ENCODE measurements around the gene SNRPB. TPM values are rescaled to one million over a fixed set of nuclear protein-coding genes. Genes with fewer than 3 reads are reported as not detected.

SNRPB gene
- 144 to 155 TPM (median 146 TPM) in 3 replicates for total RNA-seq

DNA sequence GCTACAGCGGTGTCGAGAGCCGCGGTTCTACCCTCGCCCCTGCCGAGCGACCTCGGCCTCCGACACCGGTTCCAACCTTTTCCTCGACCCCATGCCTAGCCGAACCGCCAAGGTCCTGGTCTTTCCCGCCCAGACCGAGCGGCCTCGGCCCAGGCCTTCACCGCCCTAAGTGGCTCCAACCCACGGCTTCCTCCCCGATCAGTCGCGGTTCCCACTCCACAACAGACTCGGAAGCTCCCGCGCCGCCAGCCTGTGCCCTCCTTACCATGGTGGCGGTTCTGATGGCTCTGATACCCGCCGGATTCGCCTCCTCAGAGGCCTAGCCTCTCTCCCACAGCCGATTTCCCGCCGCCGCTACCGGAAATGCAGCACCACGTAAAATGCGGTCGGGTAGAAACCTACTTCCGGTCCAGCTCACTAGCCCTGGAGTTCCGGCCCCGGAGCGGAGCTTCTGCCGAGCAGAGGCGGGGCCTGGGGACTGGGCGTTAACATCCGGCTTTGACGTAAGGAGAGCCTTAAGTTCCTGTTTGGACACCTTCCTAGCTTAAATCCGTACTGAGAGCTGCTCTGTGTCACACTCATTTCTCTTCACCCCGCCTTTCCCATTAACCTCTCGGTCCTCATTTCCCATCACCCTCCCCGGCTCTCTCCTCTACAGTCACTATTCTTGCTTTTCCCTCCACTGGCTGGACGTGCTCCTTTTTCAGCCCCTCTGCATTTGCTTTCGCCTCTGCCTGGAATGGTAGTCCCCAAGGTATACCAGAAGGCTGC, at the start of gene SNRPB:
Gene SNRPB, minus strand, starts transcription at position 367 of the 771 bp plus-strand sequence. Its CDS starts 99 bp downstream, at position 268.
- TF ChIP-seq CTCF (IDR thresholded peaks at IDR 0.05; ENCODE audit: unreplicated experiment), result no peak
- H3K4me3 Mint-ChIP-seq, result peak within 1 kb of the TSS; percentile 99
- H3K4me1 Mint-ChIP-seq, result peaks cover 29% of the 10 kb centered on the region
- H3K27me3 Mint-ChIP-seq (ENCODE audit: low read depth), result no peaks in the 10 kb centered on the region
- H3K27ac Mint-ChIP-seq, result peak within 1 kb of the TSS; percentile 98
- DNase-seq (ENCODE audit: low spot score in 2 of 2, unreplicated experiment in 2 of 2), result peak; percentile 89 to 94
- H3K36me3 Mint-ChIP-seq, result peaks cover 19% of the 10 kb centered on the region
- peaks cover 12% of the 10 kb centered on the region for H3K9me3 Mint-ChIP-seq

DNA sequence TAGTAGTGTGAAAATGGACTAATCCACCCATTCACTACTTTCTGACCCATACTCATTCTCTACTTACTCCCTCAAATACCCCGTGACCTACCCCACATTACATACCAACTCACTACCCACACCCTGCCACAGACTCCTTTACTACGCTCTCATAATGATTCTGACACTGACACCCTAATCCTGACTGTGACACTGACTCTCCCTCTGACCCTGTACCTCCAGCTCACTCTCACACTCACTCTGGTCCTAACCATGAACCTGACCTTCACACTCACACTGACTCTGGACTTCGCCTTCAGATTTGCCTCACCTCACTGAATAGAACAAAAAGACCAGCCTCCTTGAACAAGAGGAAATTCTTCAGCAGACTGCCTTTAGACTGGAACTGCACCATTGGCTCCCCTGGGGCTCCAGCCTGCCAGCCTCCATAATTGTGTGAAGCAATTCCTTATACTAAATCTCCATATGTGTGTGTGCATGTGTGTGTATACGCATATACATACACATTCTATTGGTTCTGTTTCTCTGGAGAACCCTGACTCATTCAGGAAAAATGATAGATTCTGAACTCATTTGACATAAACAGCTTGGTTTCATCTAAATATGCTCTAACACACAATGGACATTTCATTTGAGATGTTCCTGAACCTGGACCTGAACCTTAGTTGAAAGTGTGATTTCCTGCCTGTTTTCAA, 48.7 kb upstream of the SNRPB start:
- Mint-ChIP-seq H3K4me3 (no peak overlapping the region), H3K36me3 (no peaks in the 10 kb centered on the region), H3K27ac (no peak overlapping the region), H3K9me3 (no peaks in the 10 kb centered on the region), H3K27me3 (ENCODE audit: low read depth) (peaks cover 50% of the 10 kb centered on the region), H3K4me1 (peaks cover 3% of the 10 kb centered on the region)
- no peak for TF ChIP-seq CTCF (IDR thresholded peaks at IDR 0.05; ENCODE audit: unreplicated experiment)
- DNase-seq (ENCODE audit: low spot score in 2 of 2, unreplicated experiment in 2 of 2), result no peak

- H3K36me3 Mint-ChIP-seq, result no peaks in the 10 kb centered on the region
- no peaks in the 10 kb centered on the region for H3K4me1 Mint-ChIP-seq
- H3K9me3 Mint-ChIP-seq, result no peaks in the 10 kb centered on the region
- no peak for TF ChIP-seq CTCF (IDR thresholded peaks at IDR 0.05; ENCODE audit: unreplicated experiment)
- DNase-seq (ENCODE audit: low spot score in 2 of 2, unreplicated experiment in 2 of 2), result no peak
- H3K27me3 Mint-ChIP-seq (ENCODE audit: low read depth), result peaks cover 56% of the 10 kb centered on the region
- H3K27ac Mint-ChIP-seq, result no peak overlapping the region
- H3K4me3 Mint-ChIP-seq, result no peak overlapping the region
These were observed 48.0 kb upstream of the SNRPB start for GRCh38 chr20:2518558-2518957.

GRCh38 chr20:2518096-2518495, 47.5 kb upstream of the SNRPB start:
- H3K4me3 Mint-ChIP-seq, result no peak overlapping the region

GRCh38 chr20:2516399-2516798, 45.8 kb upstream of the SNRPB start:
- no peak for DNase-seq (ENCODE audit: low spot score in 2 of 2, unreplicated experiment in 2 of 2)
- no peaks in the 10 kb centered on the region for H3K36me3 Mint-ChIP-seq
- peaks cover 62% of the 10 kb centered on the region for H3K27me3 Mint-ChIP-seq (ENCODE audit: low read depth)
- no peaks in the 10 kb centered on the region for H3K9me3 Mint-ChIP-seq
- H3K4me3 Mint-ChIP-seq, result no peak overlapping the region
- no peak for TF ChIP-seq CTCF (IDR thresholded peaks at IDR 0.05; ENCODE audit: unreplicated experiment)
- H3K27ac Mint-ChIP-seq, result no peak overlapping the region
- no peaks in the 10 kb centered on the region for H3K4me1 Mint-ChIP-seq

More at GRCh38 chr20:2518096-2518495, 47.5 kb upstream of the SNRPB start:
- H3K27ac Mint-ChIP-seq, result no peak overlapping the region
- H3K9me3 Mint-ChIP-seq, result no peaks in the 10 kb centered on the region
- no peak for DNase-seq (ENCODE audit: low spot score in 2 of 2, unreplicated experiment in 2 of 2)
- no peaks in the 10 kb centered on the region for H3K4me1 Mint-ChIP-seq
- H3K27me3 Mint-ChIP-seq (ENCODE audit: low read depth), result peaks cover 60% of the 10 kb centered on the region
- H3K36me3 Mint-ChIP-seq, result no peaks in the 10 kb centered on the region
- TF ChIP-seq CTCF (IDR thresholded peaks at IDR 0.05; ENCODE audit: unreplicated experiment), result no peak
